Endometrial microvascular endothelial cells (primary cell): ENCODE data around the gene NACAD. TPM values are rescaled to one million over a fixed set of nuclear protein-coding genes. Genes with fewer than 3 reads are reported as not detected.
"Not testable (repeated sequence)": the region's sequence is repeated elsewhere in the genome, so short reads cannot be mapped to it uniquely, and the experiment has no call there.

ENCODE experiments used
- in situ Hi-C: cut with HindIII; loops from 2 replicates; pipeline ENCODE4 v1.10.0; 2017; ENCODE audit warnings: low sequenced_read_pairs, low pct_unique_long_range_greater_than_20kb; ENCODE audit errors: inconsistent ontology term
- total RNA-seq: library from RNA; depleted of rRNA; stranded (reverse); fragments of >200 nt; gene quantifications from one replicate; pipeline ENCODE4 v1.2.3, GENCODE V29; 2015; ENCODE audit errors: inconsistent ontology term

Gene NACAD
- total RNA-seq, 1 donor from 2014 or later, result 2.3 TPM

DNA sequence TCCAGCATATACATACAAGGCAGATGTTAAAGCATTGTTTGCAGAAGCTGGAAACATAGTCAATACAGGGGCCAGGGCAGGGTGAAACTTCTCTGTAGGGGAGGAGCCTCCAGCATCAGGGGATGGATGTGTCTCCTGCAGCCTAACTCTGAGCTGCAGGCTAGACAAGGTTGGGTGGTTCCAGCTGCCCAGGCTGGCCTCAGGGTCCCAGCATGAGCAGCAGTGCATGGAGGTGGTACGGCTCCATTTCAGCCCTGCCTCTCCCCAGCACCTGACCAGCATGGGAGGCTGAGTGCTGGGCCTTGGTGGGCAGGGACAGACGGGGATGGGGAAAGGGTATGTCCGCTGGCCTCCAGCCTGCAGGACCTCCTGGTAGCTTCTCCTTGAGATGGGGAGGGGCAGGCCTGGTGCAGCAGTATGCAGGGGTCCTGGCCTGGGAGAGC lies 30.1 kb upstream of the NACAD start:
- in situ Hi-C loops, result no loop called here

DNA sequence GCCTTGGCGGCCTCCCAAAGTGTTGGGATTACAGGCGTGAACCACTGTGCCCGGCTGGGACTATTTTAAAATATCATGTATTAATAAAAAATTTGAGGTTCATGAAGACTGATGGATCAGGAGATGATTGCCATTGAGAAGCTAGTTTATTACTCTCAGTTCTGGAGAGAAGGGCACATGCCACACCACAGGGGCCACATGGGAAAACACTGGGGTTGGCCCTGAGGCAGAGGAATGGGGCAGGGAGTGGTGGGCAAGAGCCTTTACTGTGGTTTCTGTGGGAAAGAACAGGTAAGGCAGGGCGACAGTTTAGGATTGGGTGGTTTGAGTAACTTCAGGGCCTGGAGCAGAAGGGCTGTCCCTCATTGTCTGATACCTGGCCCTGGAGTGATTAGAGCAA lies 29.5 kb upstream of the NACAD start:
- in situ Hi-C loops, result no loop called here

DNA sequence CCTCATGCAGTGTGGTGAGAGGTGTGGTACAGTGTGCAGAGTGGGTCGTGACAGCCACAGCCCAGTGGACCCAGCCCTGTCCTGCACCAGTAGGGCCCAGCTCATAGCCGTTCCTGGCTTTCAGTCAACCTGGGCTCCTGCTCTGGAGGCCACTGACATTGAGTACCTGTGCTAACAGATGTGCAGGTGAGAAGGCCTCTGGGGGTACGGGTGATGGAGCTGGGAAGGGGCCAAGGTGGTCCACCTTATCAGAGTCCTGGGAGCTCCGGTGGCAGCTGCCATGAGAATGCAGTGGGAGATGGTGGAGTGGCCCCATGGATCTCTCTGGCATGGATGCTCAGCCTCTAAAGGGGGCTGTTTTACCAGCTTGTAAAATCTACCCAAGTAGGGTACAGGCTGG lies 28.8 kb upstream of the NACAD start:
- in situ Hi-C loops, result no loop called here

DNA sequence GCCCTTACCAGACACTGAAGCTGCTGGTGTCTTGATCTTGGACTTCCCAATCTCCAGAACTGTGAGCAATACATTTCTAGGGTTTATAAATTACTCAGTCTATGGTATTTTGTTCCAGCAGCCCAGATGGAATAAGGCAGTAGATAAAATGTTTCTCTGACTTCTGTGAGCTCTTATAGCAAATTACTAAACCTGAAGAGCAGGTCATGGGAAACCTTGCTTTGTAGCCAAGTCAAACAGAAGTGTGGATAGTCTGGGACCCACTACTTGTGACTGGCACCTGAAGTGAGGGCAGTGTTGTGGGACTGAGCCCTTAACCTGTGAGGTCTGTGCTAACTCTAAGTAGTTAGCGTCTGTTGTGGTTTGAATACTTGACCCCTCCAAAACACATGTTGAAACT lies 27.3 kb upstream of the NACAD start:
- in situ Hi-C loops, result no loop called here

DNA sequence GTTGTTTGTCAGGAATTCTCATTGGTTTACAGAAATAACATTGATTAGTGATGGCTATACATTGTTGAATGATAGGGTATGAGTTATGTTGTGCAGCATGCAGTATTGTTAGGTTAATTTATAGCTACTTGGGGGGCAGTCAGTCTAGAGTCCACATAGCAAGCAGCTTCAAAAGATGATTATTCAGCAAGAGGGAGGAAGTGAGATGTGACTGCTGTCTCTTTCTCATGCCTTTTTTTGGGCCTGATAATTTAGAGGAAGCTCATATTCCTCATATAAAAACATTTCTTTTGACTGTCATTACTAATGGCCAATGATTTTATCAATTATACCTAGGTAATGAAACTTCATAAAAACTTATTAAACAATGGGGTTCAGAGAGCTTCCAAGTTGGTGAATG lies 26.2 kb upstream of the NACAD start:
- in situ Hi-C loops, result no loop called here

DNA sequence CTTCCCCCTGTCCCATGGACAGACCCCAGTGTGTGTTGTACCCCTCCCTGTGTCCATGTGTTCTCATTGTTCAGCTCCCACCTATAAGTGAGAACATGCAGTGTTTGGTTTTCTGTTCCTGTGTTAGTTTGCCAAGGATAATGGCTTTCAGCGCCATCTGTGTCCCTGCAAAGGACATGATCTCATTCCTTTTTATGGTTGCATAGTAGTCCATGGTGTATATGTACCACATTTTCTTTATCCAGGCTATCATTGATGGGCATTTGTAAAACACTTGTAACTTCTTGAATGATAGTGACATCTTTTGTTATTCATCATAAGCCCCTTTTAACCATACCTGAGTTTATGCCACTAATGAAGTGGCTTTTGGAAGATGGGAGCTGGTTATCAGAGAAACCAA lies 25.5 kb upstream of the NACAD start:
- in situ Hi-C loops, result not testable (repeated sequence)

DNA sequence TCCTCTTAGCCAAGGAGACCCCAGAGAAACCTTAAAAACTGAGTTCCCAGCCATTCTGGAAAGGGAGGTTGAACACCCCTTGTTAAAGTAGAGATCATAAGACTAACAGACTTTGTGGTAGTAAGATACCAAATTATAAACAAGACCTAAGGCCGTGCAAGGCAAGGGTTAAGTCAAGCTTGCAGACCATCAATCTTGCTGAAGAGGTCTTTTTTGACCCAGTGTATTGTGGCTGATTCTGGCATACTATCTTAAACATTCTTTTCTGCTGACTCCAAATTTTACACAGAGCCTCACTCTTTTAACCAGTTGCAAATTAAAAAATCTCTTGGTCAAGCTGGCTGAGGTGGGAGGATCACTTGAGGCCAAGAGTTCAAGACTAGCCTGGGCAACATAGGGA lies 23.9 kb upstream of the NACAD start:
- in situ Hi-C loops, result no loop called here

DNA sequence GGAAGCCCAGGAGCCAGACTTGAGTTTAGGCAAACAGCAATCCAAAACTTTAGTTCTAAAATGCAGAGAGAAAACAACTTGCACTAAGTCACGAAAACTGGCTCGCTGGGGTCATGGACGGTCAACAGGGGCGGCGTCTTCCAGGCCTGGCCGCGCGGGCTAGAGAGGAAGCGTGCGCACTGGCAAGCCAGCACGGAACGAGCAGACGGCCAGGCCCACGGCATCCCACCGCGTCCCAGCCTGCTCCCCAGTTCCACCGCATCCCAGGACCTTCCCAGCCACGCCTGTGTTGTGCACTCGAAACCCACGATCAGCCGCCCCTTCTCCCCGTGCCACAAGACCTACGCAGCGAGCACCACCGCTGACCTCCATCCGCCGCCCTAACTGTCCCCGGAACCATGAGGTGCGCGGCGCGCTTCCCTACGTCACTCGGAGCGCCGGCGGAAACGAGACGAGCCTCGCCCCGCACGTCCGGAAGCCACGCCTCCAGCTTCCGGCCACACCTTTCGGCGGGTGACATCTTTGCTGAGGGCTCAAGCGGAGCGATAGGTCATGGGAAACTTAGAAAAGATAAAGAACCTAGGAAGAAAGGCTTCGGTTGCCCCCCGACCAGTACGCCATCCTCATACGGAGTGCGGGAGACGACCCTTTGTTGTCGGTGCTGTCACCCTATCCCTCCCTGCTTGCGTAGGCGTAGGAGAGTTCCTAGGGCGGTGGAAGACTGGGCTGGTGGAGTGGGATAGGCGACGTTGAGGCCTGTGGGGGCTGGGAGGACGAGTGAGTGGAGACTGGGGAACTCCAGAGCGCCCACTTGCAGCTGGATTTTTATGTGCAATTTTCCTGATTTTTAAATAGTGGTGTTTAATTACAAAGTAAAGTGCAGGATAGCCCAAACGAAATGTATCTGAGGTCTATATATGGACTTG lies 22.8 kb upstream of the NACAD start, which contains the start of gene TBRG4:
TSS of gene TBRG4 (minus strand) at position 400 of the 926 bp plus-strand sequence. CDS start 2,460 bp downstream, outside the sequence.
- in situ Hi-C loops, result no loop called here

DNA sequence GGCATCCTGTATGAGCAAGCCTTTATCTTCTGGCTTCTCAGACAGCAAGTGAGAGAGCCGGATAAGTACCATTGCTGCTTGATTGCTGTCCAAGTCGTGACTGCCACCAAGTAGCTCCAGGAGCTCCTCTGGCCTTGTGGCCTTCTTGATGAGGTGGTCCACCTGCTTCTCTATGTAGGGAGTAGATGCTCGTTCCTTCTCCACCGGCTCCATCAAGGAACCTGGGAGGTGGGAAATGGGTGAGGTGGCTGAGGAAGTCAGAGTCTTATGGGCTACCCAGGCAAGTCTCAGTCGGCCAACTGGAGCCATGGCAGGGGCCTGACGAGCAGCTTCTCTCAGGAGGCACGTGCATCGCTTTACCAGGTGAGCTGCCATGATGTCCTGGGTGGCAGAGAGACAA lies 20.1 kb upstream of the NACAD start:
- in situ Hi-C loops, result no loop called here

DNA sequence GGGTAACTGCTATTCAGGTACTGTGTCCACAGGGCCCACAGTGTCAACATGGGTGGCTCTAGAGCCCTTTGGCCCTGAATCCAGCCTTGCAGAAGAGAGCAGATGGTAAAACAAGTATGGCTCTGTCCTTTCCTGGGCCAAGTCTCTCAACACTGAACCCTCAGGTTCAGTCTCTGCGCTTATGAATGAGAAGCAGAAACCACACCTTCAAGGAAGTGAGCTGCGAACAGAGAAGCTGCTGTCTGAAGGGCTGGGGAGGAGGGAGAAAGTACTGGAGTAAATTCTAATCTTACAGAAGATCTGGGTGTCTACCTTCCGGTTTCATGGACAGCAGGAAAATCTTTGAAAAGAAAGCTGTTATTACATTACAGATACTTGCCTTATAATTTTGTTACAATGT lies 18.6 kb upstream of the NACAD start:
- in situ Hi-C loops, result no loop called here

DNA sequence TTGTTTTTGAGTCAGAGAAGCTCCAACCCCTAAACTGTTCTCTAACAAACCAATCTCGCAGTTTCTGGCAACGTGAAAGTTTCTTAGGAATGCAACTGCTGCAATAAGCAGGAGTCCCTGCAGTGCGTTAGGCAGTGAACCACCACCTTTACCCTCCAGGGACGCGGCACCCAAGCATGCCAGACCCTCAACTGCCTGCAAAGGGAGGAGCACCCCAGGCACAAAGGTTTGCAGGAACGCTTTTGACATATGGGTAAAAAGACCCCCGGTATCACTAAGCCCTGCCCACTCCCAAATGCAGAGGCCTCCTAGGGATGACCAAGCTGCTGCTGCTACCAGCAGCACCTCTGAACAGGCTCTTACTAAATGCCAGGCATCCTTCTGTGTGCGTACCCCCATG lies 18.1 kb upstream of the NACAD start:
- in situ Hi-C loops, result no loop called here

DNA sequence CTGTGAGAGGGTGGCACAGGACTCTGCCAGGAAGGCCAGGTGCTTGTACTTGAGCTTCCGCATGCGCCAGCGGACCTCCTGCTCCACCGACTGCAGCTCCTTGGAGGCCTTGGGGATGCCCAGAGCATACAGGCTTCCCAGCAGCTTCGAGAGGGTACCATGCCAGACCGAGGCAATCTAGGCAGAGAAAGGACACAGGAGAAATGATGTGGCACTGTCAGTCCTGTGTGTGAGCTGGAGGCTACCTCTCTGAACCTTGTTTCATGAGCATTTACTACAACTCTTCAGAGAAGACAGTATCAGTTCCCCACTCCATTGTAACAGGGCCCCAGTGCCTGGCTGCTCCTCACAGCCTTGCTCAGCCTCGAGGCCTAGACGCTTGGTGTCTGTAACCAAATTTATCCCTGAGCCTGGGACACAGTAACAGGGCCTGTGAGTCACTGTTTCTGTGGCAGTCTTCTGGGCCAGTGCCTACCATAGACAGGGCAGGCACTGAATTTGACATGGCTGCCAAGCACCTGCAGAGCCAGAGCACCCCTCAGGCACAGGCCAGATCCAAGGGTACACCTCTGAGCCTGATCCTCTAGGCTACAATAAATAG lies 16.9 kb upstream of the NACAD start:
- in situ Hi-C loops, result no loop called here

DNA sequence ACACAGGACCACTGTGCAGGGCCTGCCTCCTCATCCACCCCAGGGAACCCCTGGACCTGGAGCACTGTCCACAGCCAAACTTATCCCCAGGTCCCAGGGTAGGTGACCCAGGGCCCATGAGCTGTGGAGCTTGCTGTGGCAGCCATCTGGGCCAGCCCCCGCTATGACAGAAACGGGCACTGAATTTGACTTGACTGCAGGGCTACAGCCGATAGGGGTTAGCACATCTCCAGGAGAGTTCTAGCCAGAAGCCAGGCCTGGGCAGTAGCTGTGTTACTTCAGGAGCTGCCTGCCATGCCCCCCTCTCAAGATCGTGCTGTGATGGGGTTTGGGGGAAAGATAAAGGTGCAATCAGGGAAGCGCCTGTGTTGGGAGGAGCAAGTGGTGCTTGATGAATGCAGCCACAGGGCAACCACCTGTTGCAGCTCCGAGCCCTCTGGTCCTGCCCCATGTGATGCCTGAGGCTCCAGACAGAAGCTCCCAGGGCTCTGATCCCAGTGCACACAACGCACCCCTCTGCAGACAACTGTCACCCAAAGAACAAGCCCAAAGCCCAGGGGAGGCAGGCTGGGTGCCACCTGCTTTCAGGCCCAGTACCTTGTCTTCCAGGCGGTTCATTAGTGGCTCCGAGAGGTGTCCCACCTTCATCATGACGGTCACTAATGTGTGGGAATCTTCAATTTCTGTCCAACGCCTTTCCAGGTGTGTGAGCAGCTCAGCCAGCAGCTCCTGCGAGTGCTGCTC lies 16.2 kb upstream of the NACAD start:
- in situ Hi-C loops, result no loop called here

DNA sequence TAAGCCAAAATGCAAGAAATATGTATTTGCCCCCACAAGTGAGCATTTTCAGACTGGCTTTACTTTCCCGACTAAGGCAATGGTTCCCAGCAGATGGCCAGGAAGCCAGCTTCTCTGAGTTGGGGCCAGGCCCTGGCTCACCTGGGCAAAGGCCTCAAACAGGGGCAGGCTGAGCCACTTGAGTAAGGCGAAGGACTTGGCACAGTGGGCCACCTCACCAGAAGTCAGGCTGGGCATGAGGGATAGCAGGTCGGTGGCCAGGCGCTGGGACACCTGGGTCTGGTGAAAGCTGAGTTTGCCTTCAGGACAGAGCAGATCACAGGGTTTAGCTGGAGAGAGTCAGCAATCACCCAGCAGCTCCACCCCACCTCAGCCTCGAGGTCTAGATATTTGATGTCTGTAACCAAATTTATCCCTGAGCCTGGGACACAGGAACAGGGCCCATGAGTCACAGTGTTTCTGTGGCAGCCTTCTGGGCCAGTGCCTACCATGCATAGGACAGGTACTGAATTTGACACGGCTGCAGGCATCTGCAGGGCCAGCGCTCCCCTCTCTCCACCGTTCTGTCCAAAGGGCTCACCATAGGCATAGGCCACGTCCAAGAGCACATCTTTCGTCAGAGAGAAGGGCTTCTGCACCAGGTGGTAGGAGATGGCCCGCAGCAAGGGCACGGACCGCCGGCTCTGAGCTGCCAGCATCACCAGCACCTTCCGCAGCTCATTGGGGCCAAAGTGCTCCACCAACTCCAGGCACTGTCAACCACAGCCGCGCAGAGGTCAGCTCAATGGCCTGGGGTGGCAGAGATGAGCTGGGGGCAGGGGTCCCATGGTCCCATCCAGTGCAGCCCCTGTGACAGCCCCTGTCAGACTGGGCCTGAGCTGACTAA lies 15.4 kb upstream of the NACAD start:
- in situ Hi-C loops, result no loop called here

DNA sequence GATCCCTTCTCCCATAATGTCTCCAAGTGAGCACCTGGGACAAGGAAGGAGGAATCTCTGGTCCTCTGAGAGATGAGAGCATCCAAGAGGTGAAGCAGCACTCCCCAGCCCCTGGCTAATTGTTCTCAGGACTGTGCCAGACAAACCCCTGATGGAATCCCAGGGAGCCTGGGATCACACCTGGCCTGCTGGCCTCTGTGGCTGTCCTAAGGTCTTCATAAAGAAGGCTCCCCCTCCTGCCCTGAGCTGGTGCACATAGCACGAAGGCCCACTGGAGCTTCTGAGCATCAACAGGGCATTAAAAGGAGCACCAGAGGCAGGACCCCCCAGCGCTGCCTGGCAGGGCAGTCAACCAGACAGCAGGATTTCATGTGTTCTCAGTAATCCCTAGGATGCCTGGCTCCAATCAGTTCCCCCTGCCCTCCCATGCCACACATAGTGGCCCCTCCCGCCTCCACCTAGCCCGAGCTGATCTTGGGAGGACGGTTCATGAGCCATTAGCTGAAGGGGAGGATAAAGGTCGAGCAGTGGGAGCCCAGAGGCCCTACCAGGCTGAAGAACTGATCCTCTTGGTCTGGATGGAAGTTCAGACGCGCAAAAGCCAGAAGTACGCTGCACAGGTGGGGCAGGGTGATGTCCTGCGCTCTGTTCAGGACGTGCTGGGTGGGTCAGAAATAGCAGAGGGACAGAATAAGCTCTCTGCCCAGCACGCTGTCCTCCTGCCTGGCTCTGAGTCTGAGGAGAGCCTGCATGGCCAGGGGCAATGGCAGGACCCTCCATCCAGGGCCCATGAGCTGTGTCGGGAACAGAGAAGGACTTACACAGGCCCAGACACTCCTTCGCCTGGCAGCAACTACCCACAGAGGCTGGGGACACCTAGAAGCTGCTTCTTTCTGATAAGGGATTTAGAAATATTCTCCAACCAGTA lies 14.3 kb upstream of the NACAD start:
- in situ Hi-C loops, result no loop called here

DNA sequence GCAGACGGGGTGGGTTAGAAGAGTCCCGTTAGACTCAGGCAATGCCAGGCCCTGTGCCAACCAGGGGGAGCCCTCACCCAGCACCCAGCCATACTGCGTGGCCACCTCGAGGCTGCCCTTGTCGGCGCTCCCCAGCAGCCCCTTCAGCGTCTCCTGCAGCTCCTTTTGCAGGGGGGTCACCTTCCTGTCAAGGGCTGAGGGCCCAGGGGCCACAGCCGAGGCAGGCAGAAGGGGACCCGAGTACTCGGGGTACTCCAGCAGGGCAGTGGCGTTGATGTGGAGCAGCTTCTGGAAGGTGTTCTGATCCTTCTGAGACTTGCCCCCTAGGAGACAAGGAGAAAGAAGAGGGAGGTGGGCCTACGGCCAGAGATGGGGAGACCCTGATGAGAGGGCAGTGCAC lies 13.0 kb upstream of the NACAD start:
- in situ Hi-C loops, result no loop called here

DNA sequence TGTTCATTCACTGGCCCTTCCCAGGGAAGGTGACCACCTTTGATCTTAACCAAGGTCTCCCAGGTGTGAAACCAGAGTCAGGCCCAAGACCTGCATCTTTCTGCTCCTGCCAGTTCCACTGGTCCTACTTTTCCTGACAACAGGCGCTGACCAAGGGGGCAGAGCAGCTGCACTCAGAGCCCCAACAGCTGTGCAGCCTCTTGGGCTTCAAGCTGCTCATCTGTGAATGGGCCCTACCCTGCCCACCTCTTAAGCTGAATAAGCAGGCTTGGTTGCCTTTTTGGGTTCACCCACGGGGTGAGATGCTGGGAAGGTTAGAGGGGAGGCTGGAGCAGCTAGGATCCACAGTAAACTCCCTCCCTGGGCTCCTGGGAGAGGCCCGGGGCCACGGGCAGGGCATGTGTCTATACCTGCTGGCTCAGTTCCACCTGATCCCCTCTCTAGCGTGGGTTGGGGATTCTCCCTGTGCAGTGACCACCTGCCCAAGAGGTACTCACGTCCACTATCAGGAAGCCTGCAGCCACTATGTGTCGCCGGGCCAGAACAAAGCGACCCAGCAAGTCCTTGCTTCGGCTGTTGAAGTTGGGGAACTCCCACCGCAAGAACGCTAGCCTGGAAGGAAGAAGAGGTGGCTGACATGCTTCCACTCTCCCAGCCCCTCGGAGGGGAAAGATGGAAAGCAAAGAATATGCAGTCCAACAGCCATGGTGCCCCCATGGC lies 12.2 kb upstream of the NACAD start:
- in situ Hi-C loops, result no loop called here
